ENCODE data around the gene SRSF4. TPM values are rescaled to one million over a fixed set of nuclear protein-coding genes. Genes with fewer than 3 reads are reported as not detected.
"Not testable (repeated sequence)": the region's sequence is repeated elsewhere in the genome, so short reads cannot be mapped to it uniquely, and the experiment has no call there.

The SRSF4 gene
- polyA plus RNA-seq (2012; ENCODE audit: insufficient read depth, insufficient read length), result 118 TPM

GRCh38 chr1:29181413-29182225, at the start of gene SRSF4:
Gene SRSF4 (minus strand): TSS chr1:29181900. CDS start chr1:29181752, 148 bp downstream.
- peak within 1 kb of the TSS; percentile 98 for H3K4me3 ChIP-seq (ENCODE audit: low read length)
- peak; percentile 96 for DNase-seq (ENCODE audit: low read depth, low spot score)

GRCh38 chr1:29230553-29231378, 49.1 kb upstream of the SRSF4 start, which contains the start of gene MECR:
Gene MECR (minus strand): TSS chr1:29230934. CDS start chr1:29230906, 28 bp downstream.
- DNase-seq (ENCODE audit: low read depth, low spot score), result peak; percentile 91
- peak within 1 kb of the TSS; percentile 94 for H3K4me3 ChIP-seq (ENCODE audit: low read length)

GRCh38 chr1:29230204-29230552, 48.5 kb upstream of the SRSF4 start:
- DNase-seq (ENCODE audit: low read depth, low spot score), result no peak
- H3K4me3 ChIP-seq (ENCODE audit: low read length), result peak overlapping the region; percentile 94

- H3K4me3 ChIP-seq (ENCODE audit: low read length), result no peak overlapping the region
- DNase-seq (ENCODE audit: low read depth, low spot score), result no peak
Observed at GRCh38 chr1:29227511-29227910, 45.8 kb upstream of the SRSF4 start.

- no peak for DNase-seq (ENCODE audit: low read depth, low spot score)
- H3K4me3 ChIP-seq (ENCODE audit: low read length), result no peak overlapping the region
Observed at GRCh38 chr1:29225361-29225760, 43.7 kb upstream of the SRSF4 start.

DNA sequence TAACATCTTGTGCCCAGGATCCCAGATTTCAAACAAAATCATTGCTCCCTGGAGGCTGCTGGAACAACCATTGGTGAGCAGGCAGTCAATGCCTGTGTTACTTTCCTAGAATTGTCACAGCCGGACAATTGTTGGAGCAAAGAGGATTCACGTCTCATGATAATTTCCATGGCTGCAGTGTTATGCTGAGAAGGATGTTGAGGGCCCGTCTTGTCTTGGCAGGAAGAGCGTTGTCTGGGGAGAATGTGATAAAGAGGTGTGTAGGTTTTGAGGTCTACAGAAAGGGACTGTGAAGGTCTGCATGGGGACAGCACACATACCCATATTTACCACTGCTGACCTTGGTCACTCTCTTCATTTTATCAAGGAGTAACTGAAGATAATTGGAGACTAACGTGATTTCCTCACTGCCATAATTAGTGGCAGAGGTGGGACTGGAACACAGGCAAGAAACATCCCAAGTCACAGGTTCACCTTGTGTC, 42.7 kb upstream of the SRSF4 start:
- H3K4me3 ChIP-seq (ENCODE audit: low read length), result no peak overlapping the region
- DNase-seq (ENCODE audit: low read depth, low spot score), result no peak

DNA sequence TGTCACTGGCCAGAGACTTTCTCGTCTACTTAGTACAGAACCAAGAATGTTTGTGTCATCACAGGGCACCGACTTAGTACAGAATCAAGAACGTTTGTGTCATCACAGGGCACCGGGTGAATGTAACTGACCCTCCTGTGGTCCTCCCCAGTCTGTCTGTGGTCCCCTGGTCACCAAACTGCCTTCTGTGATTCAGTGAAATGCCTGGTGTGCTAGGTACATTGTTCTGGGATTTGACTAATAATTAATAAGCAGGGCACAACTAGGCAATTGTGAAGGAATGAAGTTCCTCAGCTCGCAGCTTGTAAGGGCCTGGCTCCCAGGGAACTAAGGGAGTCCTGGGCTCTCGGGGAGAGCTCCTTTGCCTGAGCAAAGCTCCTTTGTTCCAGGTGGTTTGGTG, 41.8 kb upstream of the SRSF4 start:
- DNase-seq (ENCODE audit: low read depth, low spot score), result no peak
- no peak overlapping the region for H3K4me3 ChIP-seq (ENCODE audit: low read length)

- no peak overlapping the region for H3K4me3 ChIP-seq (ENCODE audit: low read length)
- DNase-seq (ENCODE audit: low read depth, low spot score), result no peak
Observed at GRCh38 chr1:29222686-29223085, 41.0 kb upstream of the SRSF4 start.

GRCh38 chr1:29222260-29222659, 40.6 kb upstream of the SRSF4 start:
- not testable (repeated sequence) for H3K4me3 ChIP-seq (ENCODE audit: low read length); DNase-seq (ENCODE audit: low read depth, low spot score)

- DNase-seq (ENCODE audit: low read depth, low spot score), result no peak
Observed at GRCh38 chr1:29221296-29221695, 39.6 kb upstream of the SRSF4 start.

DNA sequence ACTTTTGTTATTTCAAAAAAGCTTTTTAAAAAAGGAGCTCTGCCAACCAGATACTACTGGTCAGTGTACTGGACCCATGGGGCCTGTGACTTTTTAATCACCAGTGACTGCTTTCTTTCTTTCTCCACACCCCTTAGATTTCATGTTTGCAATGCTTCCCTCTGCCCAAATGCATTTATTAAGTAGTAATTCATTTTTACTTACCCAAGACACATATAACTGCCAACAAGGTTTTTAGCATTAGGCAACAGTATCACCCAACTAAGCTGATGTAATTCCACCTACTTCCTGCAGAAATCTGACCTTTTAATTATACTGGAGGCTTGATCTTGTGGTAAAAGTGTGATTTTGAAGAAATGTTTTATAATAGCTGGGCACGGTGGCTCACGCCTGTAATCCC, 36.5 kb upstream of the SRSF4 start:
- no peak overlapping the region for H3K4me3 ChIP-seq (ENCODE audit: low read length)
- no peak for DNase-seq (ENCODE audit: low read depth, low spot score)

More at GRCh38 chr1:29221296-29221695, 39.6 kb upstream of the SRSF4 start:
- H3K4me3 ChIP-seq (ENCODE audit: low read length), result no peak overlapping the region

GRCh38 chr1:29217633-29218032, 35.9 kb upstream of the SRSF4 start:
- DNase-seq (ENCODE audit: low read depth, low spot score), result no peak
- H3K4me3 ChIP-seq (ENCODE audit: low read length), result no peak overlapping the region

DNA sequence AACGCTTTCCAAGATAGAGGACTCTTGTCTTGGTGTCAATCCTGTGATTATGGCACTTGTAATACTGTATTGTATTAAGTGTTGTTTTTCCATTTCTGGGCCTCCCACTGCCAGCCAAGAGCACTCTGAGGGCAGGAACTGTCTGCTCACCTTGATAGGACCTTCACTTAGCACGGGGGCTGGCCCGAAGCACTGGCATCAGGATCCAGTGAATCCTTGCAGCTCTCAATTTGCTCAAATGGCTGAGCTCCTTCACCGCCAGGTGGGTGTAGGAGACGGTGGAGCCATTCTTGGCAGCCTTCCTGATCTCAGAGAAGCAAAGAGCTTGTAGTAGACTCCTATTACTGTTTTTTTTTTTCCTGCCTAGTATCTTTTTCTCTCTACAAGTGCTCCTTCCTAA, 31.4 kb upstream of the SRSF4 start:
- no peak overlapping the region for H3K4me3 ChIP-seq (ENCODE audit: low read length)
- DNase-seq (ENCODE audit: low read depth, low spot score), result no peak

- DNase-seq (ENCODE audit: low read depth, low spot score), result no peak
- no peak overlapping the region for H3K4me3 ChIP-seq (ENCODE audit: low read length)
Observed at GRCh38 chr1:29211086-29212030, 29.7 kb upstream of the SRSF4 start.

DNA sequence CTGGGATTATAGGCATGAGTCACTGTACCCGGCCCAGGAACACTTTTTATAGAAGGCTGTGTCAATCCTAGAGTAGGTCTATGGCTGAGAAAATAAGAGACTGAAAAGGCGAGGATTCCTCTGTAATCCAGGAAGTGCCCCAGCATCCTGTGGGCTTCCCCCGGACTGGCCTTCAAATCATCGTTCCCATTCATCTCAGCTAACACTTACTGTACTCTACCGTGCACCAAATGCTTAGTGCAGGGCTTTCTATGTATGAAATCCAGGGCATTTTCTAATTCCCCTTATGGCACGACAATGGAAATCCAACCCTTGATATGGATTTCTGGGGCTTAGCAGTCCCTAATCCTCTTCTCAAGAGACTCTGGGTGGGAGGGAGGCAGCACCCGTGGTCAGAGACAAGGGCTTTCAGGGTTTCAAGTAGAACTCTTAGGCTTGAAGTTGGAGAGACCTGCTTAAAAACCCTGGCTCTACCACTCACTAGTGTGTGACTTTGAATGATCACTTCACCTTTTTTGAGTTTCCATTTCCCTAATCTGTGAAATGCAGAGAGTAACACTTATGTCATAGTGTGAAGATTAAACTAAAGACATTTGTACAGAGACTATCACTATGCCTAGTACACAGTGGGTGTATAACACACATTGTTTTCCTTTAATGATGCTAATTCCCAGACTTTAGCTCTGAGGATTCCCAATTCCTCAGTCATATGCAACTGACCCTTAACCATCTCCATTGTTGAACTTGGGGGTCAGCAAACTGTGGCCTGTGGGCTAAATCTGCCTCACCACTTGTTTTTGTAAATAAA, 28.8 kb upstream of the SRSF4 start:
- no peak overlapping the region for H3K4me3 ChIP-seq (ENCODE audit: low read length)
- DNase-seq (ENCODE audit: low read depth, low spot score), result no peak

DNA sequence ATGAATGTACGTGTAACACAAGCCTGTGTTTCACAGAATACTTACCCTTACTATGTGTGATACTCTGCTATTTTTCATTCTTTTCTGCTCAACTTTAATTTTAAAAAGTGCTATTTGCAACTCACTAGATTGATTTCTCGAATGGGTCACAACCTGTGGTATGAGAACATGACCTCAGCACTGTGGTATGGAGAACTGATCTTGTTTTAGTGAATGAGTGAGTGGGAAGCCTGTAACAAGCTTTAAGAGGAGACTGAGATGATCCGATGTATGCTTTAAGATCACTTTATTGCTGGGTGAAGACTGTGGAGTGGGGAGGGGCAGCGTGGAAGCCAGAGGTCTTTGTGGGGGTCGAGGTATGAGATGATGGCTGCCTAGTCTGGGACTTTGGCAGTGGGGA, 27.5 kb upstream of the SRSF4 start:
- no peak overlapping the region for H3K4me3 ChIP-seq (ENCODE audit: low read length)
- no peak for DNase-seq (ENCODE audit: low read depth, low spot score)

DNA sequence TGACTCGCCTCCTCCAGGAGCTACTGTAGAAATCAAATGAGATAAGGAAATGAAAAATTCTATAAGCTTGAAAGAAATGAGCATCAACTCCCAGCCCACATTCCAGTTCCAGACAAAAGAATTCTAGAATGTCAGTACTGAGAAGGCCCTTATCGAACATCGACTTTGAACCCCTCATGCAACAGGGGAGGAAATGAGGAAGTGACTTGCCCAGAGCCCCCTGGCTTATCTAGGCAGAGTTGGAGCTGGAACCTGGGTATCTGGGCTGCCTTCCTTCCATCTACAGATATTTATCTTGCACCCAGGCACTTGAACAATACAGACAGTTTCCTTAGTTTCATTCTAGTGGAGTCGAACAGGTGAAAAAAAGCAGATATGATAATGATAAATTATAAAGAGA, 26.7 kb upstream of the SRSF4 start:
- no peak overlapping the region for H3K4me3 ChIP-seq (ENCODE audit: low read length)
- DNase-seq (ENCODE audit: low read depth, low spot score), result no peak
